Measurements from ENCODE around the gene EHBP1L1.

Gene EHBP1L1

GRCh38 chr11:65548395-65548794 lies 27.5 kb upstream of the EHBP1L1 start:
- no peak for TF ChIP-seq CTCF (IDR thresholded peaks at IDR 0.05)
- no peak overlapping the region for H3K27ac ChIP-seq

- no peak overlapping the region for H3K27ac ChIP-seq
- TF ChIP-seq ZFX (IDR thresholded peaks at IDR 0.05; ENCODE audit: borderline replicate concordance): no peak
- TF ChIP-seq CTCF (IDR thresholded peaks at IDR 0.05): no peak
Measured at GRCh38 chr11:65549096-65549495, 26.8 kb upstream of the EHBP1L1 start.

- no peak for TF ChIP-seq ZFX (IDR thresholded peaks at IDR 0.05; ENCODE audit: borderline replicate concordance)
- TF ChIP-seq CTCF (IDR thresholded peaks at IDR 0.05): peak; percentile 65
- peak overlapping the region; percentile 61 for H3K27ac ChIP-seq
Measured at GRCh38 chr11:65551572-65552387, 24.1 kb upstream of the EHBP1L1 start.

GRCh38 chr11:65552388-65552951 lies 23.4 kb upstream of the EHBP1L1 start:
- H3K27ac ChIP-seq: no peak overlapping the region

GRCh38 chr11:65553301-65554001 lies 22.4 kb upstream of the EHBP1L1 start:
- no peak overlapping the region for H3K27ac ChIP-seq
- TF ChIP-seq ZFX (IDR thresholded peaks at IDR 0.05; ENCODE audit: borderline replicate concordance): no peak
- no peak for TF ChIP-seq CTCF (IDR thresholded peaks at IDR 0.05)

More at GRCh38 chr11:65552388-65552951, 23.4 kb upstream of the EHBP1L1 start:
- TF ChIP-seq CTCF (IDR thresholded peaks at IDR 0.05) (peak; percentile 22; the same call in 1 of the 2 replicates), ZFX (IDR thresholded peaks at IDR 0.05; ENCODE audit: borderline replicate concordance) (no peak)

GRCh38 chr11:65554057-65554818 lies 21.6 kb upstream of the EHBP1L1 start:
- no peak overlapping the region for H3K27ac ChIP-seq
- TF ChIP-seq CTCF (IDR thresholded peaks at IDR 0.05) (no peak), ZFX (IDR thresholded peaks at IDR 0.05; ENCODE audit: borderline replicate concordance) (no peak)
